GM12872 (cell line): Measurements from ENCODE around the gene FEM1A.

ENCODE experiments used
- CTCF ChIP-seq: IDR thresholded peaks from 3 replicates; pipeline ENCODE4 v1.5.1; 2011; ENCODE audit warnings: low read depth, mild to moderate bottlenecking, low read length, moderate library complexity; ENCODE audit not compliant: insufficient read depth

FEM1A gene

GRCh38 chr19:4791183-4792018, at the start of gene FEM1A:
FEM1A (plus strand) TSS chr19:4791734; CDS start chr19:4791855, 121 bp downstream.
- peak; percentile 96 for TF ChIP-seq CTCF

- no peak for TF ChIP-seq CTCF
Measured at GRCh38 chr19:4742723-4743646, 48.5 kb upstream of the FEM1A start.

- no peak for TF ChIP-seq CTCF
Measured at GRCh38 chr19:4744451-4745174, 46.9 kb upstream of the FEM1A start.

GRCh38 chr19:4745986-4746385, 45.5 kb upstream of the FEM1A start:
- TF ChIP-seq CTCF, result no peak

GRCh38 chr19:4748185-4748584, 43.3 kb upstream of the FEM1A start:
- no peak for TF ChIP-seq CTCF

GRCh38 chr19:4748589-4748988, 42.9 kb upstream of the FEM1A start:
- no peak for TF ChIP-seq CTCF
